ENCODE data around the gene SH3BGRL3. TPM values are rescaled to one million over a fixed set of nuclear protein-coding genes. Genes with fewer than 3 reads are reported as not detected.

SH3BGRL3 gene
- polyA plus RNA-seq, 1 donor from 2014 or later: 12.8 TPM

DNA sequence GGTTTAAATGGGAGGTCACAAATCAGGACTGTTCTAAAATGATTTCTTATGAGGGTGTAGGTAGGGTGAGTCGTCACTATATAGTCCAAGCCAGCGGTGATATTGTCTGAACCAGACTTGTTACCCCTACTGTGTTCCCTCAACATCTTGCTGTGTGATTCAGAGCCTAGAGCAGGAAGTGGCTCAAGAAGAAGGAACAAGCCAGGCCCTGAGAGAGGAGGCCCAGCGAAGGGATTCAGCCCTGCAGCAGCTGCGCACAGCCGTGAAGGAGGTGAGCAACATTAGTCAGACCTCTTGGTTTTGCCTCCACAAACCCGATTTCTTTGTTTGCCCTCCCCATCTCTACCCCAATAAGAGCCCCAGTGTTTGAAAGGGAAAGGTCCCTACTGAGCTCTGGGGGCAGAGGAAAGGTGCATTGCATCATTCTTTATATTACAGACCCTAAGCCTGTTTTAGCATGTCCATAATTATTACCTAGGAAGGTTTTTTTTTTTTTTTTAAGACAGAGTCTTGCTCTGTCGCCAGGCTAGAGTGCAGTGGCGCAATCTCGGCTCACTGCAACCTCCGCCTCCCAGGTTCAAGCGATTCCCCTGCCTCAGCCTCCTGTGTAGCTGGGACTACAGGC, 5.0 kb upstream of the SH3BGRL3 start:
- Histone ChIP-seq H3K27ac (ENCODE audit: low read length) (no peak overlapping the region), H3K4me3 (ENCODE audit: low read length) (no peak overlapping the region), H3K27me3 (ENCODE audit: insufficient read depth, low read depth, low read length) (no peaks in the 10 kb centered on the region), H3K9me2 (ENCODE audit: insufficient read depth, low read length) (no peaks in the 10 kb centered on the region), H3F3A (ENCODE audit: insufficient read depth, low read length, poor library complexity, severe bottlenecking) (no peaks in the 10 kb centered on the region), H4K20me1 (ENCODE audit: insufficient read depth) (no peaks in the 10 kb centered on the region), H3K9me3 (ENCODE audit: low read length) (no peaks in the 10 kb centered on the region), H3K79me2 (replicated peaks; ENCODE audit: insufficient read depth, low read length) (peaks cover 5% of the 10 kb centered on the region), H3K9ac (ENCODE audit: low read length) (no peak overlapping the region), H3K4me2 (ENCODE audit: low read length) (no peak overlapping the region), H2AFZ (ENCODE audit: low read depth, low read length) (no peak overlapping the region), H3K36me3 (ENCODE audit: insufficient read depth, low read length) (no peaks in the 10 kb centered on the region)
- TF ChIP-seq EP300 (conservative IDR thresholded peaks at IDR 0.05; ENCODE audit: poor library complexity, severe bottlenecking): no peak

DNA sequence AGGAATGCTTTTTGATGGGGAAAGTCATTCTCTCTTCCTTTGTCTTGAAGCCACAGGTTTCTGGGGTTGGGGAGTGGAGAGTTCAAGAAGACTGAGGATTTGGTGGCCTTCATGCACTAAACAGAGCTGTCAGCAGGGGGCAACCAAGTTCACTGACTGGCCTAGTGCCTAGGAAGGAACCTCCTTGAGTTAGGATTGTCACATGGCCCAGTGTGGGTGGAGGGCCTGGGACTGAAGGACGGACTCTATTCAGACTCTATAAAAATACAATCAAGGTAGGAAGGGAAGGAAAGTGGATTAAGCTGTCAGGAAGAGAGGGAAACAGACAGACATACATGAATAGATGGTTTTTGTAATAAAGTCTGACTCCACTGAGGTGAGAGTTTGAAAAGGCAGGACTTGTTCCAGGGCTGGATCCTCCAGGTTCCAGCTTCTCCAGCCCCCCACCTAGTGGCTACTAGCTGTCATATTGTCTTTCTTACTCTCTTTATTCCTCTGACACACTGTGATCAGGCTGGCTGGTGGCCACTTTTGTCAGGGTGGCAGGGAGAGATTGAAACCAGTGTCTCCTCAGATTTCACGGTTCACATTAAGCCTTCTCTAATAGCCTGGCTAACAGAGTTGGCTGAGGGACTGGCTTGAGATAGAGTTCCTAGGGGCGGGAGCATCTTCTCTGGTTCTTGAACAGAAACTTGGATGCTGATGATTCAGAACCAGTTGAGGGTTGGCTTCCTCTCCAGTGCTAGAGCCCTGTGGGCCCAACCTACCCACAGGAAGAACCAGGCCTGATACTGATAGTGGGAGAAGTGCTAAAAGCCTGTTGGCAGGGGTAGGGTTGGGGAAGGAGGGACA, 4.1 kb upstream of the SH3BGRL3 start:
- Histone ChIP-seq H3K9me3 (ENCODE audit: low read length) (no peaks in the 10 kb centered on the region), H3K36me3 (ENCODE audit: insufficient read depth, low read length) (no peaks in the 10 kb centered on the region), H3K9me2 (ENCODE audit: insufficient read depth, low read length) (no peaks in the 10 kb centered on the region), H3K4me2 (ENCODE audit: low read length) (no peak overlapping the region), H3K27ac (ENCODE audit: low read length) (no peak overlapping the region), H3F3A (ENCODE audit: insufficient read depth, low read length, poor library complexity, severe bottlenecking) (no peaks in the 10 kb centered on the region), H3K27me3 (ENCODE audit: insufficient read depth, low read depth, low read length) (no peaks in the 10 kb centered on the region), H4K20me1 (ENCODE audit: insufficient read depth) (no peaks in the 10 kb centered on the region), H3K79me2 (replicated peaks; ENCODE audit: insufficient read depth, low read length) (peaks cover 5% of the 10 kb centered on the region), H3K4me3 (ENCODE audit: low read length) (no peak overlapping the region), H3K9ac (ENCODE audit: low read length) (no peak overlapping the region), H2AFZ (ENCODE audit: low read depth, low read length) (no peak overlapping the region)
- TF ChIP-seq TAF1 (IDR thresholded peaks at IDR 0.05; ENCODE audit: low read depth) (no peak), EP300 (conservative IDR thresholded peaks at IDR 0.05; ENCODE audit: poor library complexity, severe bottlenecking) (no peak), RAD21 (conservative IDR thresholded peaks at IDR 0.05) (peak; percentile 78), MXI1 (conservative IDR thresholded peaks at IDR 0.05; ENCODE audit: poor library complexity, severe bottlenecking) (peak; percentile 64), POLR2AphosphoS5 (IDR thresholded peaks at IDR 0.05) (no peak), EZH2 (IDR thresholded peaks at IDR 0.05; ENCODE audit: borderline replicate concordance, insufficient read depth, low read length, poor library complexity, severe bottlenecking) (no peak), SMC3 (conservative IDR thresholded peaks at IDR 0.05; ENCODE audit: poor library complexity) (peak; percentile 83)
- TF ChIP-seq, protein P1, sequence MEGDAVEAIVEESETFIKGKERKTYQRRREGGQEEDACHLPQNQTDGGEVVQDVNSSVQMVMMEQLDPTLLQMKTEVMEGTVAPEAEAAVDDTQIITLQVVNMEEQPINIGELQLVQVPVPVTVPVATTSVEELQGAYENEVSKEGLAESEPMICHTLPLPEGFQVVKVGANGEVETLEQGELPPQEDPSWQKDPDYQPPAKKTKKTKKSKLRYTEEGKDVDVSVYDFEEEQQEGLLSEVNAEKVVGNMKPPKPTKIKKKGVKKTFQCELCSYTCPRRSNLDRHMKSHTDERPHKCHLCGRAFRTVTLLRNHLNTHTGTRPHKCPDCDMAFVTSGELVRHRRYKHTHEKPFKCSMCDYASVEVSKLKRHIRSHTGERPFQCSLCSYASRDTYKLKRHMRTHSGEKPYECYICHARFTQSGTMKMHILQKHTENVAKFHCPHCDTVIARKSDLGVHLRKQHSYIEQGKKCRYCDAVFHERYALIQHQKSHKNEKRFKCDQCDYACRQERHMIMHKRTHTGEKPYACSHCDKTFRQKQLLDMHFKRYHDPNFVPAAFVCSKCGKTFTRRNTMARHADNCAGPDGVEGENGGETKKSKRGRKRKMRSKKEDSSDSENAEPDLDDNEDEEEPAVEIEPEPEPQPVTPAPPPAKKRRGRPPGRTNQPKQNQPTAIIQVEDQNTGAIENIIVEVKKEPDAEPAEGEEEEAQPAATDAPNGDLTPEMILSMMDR (IDR thresholded peaks at IDR 0.05; ENCODE audit: poor library complexity, severe bottlenecking): peak; percentile 83
- TF ChIP-seq, protein P2, sequence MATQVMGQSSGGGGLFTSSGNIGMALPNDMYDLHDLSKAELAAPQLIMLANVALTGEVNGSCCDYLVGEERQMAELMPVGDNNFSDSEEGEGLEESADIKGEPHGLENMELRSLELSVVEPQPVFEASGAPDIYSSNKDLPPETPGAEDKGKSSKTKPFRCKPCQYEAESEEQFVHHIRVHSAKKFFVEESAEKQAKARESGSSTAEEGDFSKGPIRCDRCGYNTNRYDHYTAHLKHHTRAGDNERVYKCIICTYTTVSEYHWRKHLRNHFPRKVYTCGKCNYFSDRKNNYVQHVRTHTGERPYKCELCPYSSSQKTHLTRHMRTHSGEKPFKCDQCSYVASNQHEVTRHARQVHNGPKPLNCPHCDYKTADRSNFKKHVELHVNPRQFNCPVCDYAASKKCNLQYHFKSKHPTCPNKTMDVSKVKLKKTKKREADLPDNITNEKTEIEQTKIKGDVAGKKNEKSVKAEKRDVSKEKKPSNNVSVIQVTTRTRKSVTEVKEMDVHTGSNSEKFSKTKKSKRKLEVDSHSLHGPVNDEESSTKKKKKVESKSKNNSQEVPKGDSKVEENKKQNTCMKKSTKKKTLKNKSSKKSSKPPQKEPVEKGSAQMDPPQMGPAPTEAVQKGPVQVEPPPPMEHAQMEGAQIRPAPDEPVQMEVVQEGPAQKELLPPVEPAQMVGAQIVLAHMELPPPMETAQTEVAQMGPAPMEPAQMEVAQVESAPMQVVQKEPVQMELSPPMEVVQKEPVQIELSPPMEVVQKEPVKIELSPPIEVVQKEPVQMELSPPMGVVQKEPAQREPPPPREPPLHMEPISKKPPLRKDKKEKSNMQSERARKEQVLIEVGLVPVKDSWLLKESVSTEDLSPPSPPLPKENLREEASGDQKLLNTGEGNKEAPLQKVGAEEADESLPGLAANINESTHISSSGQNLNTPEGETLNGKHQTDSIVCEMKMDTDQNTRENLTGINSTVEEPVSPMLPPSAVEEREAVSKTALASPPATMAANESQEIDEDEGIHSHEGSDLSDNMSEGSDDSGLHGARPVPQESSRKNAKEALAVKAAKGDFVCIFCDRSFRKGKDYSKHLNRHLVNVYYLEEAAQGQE (IDR thresholded peaks at IDR 0.05; ENCODE audit: borderline replicate concordance): no peak
